ENCODE data around the gene PPP2R1A.

GRCh38 chr19:52170863-52171320, 19.0 kb upstream of the PPP2R1A start:
- TF ChIP-seq CTCF (IDR thresholded peaks at IDR 0.05; ENCODE audit: insufficient read depth, low read depth, low read length) (no peak), EZH2 (IDR thresholded peaks at IDR 0.05; ENCODE audit: insufficient read depth, low read length) (no peak)

Data from astrocyte (in vitro differentiated cells and primary cell).